Ammon's horn (tissue), 1 donor: ENCODE measurements around the gene EBLN2.
"Not testable (repeated sequence)": the region's sequence is repeated elsewhere in the genome, so short reads cannot be mapped to it uniquely, and the experiment has no call there.

Experiments used
- DNase-seq: peaks from one replicate; pipeline ENCODE4 v3.0.0-alpha.2; 2016; ENCODE audit warnings: low spot score

EBLN2 gene

DNA sequence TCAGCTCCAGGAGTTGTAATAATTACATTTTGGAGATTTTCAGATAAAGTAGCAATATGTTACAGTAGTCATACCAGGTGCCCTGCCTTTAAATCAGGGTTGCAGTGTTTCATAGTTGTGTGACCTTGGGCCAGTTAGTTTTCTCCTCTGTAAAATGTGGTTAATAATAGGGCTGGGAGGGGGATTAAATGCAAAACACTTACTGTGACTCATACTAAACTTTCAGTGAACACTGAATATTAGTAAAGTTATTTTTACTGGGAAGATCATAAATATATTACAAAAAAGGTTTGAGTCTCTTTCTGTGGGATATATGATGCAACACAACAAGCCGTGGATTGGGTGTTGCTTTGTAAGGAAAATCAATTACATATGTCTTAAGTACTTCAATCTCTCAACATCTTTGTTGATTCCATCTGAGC is 1.1 kb upstream of the EBLN2 start:
- no peak for DNase-seq

DNA sequence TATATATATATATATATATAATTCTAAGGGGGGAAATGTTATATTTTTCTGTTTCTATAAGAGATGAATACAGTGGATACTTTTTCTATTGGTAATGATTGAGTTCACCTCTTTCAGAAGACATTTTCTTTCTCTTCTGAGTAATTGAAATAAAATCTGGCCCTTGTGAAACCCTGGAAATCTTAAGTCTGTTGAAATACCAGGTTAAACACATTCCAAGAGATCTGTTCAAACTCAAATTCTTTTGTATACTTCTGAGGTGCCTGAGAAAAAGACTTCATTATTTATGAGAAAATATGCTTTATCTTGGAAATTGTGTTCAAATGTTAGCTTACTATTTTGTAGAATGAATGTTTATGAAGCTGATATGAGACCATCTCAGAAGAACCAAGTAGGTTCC is 4.8 kb downstream of the EBLN2 start:
- not testable (repeated sequence) for DNase-seq

DNA sequence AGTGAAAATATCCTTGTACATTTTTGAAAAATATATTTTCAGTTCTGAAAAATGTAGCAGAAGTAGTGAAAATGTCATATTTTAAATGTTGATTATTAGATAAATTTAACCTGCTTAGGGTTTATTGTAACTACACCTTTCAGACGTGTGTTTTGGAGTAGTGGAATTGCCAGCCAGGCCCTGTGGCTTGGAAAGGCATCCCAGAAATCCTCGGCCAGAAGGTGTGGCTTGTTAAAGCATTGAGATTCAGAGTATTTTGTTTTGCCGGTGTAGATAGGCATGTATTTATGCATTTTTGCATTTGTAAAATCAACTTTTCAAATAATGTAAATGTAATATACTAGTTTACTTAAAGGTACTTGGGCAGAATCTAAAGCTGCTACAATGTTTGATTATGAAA is 7.0 kb downstream of the EBLN2 start:
- DNase-seq: no peak

DNA sequence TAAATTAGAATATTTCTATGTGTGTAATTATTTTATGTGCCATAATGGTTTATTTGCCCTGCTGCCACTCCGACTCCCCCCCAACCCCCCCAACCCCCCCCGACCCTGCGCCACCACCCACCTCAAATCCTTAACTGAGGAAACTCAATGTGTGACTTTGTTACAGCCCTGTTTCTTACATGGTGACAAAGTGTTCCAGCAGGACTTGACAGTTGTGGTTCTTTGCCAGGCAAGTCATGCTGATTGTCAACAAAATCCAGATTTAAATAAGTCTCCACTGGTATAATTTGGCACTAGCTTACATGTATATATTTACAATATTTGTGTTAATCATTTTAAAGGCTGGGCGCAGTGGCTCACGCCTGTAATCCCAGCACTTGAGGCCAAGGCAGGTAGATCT is 7.7 kb downstream of the EBLN2 start:
- DNase-seq: no peak

DNA sequence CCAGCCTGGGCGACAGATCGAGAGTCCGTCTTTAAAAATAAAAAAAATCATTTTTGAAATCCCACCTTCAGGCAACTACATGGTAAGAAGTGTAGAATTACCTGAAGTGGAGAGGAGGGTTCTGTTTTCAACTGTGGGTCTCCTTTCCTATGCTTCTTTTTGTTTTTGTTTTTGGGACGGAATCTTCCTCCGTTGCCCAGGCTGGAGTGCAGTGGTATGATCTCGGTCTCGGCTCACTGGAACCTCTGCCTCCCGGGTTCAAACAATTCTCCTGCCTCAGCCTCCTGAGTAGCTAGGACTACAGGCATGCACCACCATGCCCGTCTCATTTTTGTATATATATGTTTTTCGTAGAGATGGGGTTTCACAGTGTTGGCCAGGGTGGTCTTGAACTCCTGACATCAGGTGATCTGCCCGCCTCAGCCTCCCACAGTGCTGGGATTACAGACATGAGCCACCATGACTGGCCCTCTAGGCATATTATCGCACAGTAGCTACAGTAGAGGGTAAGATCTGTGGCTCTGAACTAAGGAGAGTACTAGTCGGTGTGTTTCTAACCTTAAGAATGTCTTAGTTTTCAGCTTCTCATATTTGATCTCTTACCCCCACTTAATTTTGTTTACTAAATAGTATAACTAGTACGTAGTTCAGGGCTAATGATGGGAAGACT is 8.5 kb downstream of the EBLN2 start:
- DNase-seq: no peak

DNA sequence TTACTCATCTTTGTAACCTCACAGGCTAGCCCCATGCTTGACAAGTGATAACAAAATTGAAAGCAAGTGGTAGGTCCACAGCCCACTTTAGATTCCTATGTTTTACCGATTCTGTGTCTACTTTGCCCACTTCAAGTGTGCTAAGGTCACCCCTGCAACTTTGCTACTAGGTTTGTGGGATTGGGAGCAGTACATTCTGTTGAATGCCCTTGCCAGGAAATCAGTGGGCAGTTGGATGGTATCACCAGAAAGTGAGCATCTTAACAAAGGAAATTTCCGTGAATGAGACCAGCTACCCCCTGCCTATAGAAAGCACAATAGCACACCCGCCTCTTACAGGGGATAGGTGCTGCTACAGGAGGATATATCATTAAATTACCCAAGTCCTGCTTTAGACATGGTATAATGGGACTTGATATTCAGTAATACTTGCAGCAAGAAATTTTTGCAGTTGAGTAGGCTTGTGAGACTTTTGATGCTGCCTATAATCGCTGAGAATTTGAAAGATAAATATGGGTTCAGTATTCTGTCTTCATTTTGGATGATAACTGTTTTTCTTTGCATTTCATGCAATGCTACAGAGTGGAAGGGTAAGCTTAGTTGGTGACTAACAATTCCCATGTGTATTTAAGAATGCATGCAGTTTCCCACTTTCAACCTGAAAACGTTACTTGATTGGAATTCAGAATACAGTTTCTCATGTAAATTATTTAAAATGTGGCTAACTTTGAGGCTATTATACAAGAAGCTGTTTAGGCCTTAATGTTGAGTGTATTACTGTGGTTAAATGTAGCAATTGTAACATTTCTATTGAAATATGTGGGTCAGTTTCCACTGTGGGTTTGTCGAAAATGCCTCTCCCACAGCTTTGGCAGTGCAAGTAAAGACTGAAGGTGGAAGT is 9.5 kb downstream of the EBLN2 start:
- no peak for DNase-seq

DNA sequence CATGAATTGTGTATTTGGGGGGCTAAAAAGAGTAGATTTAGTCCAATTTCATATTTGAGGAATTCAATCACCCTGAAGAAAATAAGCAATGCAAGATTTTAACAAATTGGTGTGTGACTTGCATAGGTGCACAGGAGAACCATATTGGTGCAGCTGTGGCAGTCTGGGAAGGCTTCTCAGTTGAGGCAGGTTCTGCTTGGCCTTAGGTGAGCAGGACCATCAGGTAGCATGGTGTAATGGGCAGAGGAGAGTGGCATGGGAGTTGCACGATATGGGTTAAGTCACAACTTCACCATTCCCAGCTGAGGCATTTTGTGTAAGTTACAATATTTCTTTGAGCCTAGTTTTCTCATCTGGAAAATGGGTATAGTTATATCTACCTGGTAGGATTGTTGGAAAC is 10.5 kb downstream of the EBLN2 start:
- DNase-seq: no peak

DNA sequence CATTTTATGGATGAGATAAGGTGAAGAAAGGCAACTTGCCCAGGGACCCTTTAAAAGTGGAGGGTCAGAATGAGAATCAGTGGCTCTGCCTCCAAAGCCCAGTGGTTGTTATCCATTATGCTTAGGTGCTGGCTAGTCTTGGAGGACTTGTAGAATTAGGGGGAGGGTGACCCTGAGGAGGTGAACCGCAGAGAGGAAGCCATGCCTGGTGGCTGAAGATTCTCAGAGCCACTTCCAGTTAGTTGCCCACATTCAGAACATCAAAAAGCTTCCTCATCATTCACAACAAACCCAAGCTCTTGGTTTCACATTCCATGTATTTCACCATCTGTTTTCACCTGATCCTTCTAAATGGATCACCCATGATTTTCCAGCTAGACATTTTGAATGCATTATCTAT is 11.2 kb downstream of the EBLN2 start:
- no peak for DNase-seq

DNA sequence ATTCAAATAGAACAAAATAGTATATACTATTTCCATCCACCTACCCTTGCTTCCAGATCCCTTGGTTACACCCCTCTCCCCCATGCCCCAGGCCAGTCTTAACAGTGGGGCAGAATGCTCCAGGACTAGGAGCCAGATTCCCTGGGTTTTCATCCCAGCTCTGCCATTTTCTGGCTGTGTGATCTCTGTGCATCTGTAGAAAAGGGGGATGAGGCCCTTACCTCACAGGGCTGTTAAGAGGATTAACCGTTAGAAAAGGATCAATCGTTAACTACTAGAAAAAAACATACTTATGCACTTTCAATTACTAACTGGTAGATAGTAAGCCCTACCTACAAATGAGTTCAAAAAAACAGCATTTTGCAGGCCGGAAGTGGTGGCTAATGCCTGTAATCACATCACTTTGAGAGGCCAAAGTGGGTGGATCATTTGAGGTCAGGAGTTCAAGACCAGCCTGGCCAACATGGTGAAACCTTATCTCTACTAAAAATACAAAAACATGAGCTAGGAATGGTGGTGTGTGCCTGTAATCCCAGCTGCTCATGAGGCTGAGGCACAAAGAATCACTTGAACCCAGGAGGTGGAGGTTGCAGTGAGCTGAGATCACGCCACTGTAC is 11.7 kb downstream of the EBLN2 start:
- no peak for DNase-seq

DNA sequence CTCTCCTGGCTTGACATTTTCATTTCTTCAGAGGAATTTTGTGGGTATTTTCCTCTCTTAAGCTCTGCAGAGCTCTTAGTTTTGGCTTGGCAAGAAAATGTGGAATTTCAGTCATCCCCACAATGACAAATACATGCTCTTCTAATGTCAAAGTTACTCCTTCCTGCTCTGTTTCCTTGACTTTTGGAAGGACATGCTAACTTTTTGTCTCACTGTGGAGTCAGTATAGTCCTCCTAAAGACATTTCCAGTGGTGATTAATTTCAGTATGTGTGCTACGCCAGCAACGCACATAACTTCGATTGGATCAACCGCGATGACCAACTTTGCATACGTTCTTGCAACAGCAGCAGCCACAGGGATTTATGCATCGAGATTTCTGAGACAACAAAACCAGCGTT is 13.3 kb downstream of the EBLN2 start:
- no peak for DNase-seq

DNA sequence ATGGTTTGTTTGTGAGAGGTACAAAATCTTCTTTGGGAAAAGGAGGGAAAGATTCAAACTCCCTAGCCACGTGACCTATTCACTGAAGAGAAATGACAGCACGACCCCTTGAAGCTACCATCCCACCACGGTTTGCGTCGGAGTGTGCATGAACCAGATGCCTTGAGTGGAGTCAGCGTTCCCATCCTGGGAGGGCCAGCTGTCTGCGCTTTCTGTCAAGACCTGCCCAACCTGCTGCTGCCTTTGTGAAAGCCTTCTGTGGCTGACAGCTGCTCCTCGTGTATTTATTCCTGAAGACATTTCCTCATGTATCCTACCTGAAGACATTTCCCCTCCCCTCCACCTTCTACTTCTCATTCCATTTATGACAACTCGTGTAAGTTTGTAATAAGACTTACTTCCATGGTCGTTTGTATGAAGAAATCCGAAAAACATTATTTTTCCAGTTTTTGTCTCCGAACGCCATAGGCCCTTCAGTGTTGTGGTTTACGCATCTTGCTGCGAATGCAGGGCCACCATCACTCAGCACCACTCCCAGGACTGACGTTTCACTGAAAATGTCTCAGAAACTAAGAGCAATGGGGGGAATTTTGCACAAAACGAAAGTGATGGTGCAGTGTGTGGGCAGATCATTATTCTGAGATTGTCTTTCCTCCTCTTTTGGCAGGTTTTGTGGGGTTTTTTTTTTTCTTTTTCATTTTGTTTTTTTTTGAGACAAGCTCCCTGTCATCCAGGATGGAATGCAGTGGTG is 18.9 kb downstream of the EBLN2 start:
- no peak for DNase-seq

DNA sequence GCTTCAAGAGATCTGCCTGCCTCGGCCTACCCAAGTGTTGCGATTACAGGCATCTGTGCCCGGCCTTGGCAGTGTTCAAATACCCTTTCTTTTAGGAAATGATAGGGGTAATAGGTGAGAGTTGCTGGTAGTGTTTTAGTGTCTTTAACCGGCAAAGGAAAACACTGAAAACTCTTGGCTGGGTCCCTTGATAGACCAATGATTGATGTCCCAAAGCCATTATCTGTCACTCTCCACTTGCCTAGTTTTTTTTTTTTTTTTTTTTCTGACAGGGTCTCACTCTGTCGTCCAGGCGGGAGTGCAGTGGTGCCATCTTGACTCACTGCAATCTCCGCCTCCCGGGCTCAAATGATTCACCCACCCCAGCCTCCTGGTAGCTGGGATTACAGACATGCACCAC is 19.7 kb downstream of the EBLN2 start:
- DNase-seq: no peak

DNA sequence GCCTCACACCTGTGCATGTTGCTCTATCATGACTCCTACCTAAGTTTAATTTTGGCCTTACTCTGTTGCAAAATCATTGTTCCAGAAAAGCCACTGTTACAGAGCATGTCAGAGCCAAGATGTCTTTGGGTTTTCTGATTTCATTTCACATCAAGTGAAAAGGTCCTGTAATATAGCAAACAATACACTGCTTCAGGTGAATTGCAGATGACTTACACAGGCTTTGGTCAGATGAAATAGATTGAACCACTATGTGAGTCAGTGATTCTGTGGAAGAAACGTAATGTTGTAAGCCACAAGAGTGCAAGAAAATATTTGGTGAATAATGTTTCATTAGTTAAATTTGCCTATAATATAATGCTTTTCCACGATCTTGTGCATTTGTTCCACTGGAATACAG is 22.7 kb downstream of the EBLN2 start:
- no peak for DNase-seq

DNA sequence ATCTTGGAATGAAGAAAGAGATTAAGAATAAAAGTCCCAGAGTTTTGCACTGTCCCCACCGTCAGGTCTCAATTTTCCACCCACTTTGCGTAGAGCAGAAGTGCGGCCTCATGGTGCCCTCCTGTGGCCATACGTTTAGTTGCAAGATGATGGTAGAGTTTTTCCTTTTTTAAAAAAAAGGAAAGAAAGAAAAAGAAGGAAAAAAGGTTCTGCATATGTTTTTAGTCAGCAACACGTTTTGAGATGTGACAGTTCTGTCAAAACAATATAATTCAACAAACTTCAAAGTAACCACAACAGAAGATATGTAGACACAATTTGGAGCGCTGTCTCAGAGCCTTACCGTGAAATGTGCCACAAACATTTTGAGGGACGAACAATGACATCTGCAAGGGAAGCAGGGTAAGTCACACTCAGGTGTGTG is 24.6 kb downstream of the EBLN2 start:
- DNase-seq: peak; percentile 70

DNA sequence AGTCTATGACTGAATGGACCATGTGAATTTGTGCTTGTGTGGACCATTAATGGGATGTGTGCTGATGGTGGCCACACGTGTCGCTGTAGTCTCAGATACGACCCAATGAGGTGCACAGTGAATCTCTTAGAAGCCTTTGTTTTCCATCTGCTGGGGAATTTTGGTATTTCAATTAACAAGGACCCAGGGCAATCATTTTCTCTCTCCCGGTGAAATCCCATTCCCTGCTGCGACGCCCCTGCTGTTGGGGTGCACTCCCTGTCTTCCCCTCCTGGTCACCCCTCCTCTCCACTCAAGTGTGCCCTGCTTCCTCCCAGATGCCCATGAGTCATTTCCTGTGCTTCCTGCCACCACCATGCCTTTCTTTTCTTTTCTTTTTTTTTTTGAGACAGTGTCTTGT is 32.7 kb downstream of the EBLN2 start:
- no peak for DNase-seq

DNA sequence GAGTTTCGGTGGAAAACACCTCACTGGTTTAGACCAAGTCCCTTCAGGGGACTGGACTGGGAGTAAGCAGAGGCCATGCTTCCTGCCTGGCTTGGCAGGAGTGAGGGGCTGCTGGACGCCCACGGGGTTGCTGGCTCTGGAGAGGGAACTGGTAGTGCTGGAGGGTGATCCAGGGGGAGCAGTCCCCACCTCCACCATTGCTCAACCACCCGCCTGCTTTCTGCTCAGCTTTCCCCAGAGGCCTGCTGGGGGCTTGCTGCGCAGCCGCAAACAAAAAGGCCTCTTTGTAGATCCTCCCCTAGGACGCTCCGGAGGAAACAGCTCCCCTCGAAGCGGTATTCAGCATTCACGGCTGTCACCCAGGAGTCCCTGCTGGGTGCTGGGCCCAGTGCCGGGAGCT is 33.5 kb downstream of the EBLN2 start:
- no peak for DNase-seq

DNA sequence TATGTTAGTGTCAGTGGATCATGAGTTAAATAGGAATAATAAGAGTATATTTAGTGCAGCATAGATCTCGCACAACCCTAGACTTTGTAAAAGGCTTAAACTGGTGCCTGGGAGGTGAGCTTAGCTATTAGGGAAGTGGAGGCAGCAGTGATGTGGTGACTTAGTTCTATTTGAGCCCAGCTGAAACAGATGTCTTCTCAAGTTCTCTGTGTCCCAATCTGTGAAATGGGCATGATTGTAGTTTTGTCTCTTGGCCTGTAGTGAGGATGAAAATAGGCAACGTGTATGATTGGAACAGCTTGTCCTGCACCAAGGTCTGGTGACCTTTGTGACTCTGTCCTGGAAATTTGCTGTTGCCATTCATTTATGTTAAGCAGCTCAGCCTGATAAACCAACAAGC is 34.7 kb downstream of the EBLN2 start:
- no peak for DNase-seq

DNA sequence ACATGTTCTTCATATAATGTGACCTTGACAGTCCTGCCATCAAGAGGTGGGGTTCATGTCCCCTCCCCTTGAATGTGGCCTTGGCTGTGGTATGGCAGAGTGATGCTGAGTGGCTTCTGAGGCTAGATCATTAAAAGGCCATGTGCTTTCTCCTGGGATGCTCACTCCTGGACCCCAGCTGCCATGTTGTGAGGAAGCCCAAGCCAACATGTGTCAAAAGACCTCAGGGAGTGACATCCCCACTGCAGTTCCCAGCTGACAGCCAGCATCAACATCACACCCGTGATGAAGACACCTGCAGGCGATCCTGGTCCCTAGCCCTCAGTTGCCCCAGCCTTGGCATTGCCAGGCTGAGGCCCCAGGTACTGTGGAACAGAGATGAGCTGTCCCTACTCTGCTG is 36.6 kb downstream of the EBLN2 start:
- DNase-seq: no peak

DNA sequence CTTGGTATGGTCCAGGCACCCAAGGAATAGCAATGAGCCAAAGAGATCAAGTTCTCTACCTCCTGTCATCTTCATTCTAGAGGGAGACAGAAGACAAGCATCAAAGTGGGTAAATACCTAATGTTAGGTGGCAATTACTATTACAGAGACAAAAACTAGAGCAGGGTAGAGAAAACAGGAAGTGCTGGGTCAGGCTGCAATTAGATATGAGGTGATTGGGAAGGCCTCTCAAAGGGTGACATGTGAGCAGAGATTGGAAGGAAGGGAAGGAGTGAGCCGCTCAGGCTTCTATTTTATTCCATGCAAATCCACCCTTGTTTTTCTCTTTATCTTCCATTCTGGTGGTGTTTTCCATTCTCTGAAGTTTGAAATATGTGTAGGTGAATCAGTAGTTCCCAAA is 37.4 kb downstream of the EBLN2 start:
- DNase-seq: no peak

DNA sequence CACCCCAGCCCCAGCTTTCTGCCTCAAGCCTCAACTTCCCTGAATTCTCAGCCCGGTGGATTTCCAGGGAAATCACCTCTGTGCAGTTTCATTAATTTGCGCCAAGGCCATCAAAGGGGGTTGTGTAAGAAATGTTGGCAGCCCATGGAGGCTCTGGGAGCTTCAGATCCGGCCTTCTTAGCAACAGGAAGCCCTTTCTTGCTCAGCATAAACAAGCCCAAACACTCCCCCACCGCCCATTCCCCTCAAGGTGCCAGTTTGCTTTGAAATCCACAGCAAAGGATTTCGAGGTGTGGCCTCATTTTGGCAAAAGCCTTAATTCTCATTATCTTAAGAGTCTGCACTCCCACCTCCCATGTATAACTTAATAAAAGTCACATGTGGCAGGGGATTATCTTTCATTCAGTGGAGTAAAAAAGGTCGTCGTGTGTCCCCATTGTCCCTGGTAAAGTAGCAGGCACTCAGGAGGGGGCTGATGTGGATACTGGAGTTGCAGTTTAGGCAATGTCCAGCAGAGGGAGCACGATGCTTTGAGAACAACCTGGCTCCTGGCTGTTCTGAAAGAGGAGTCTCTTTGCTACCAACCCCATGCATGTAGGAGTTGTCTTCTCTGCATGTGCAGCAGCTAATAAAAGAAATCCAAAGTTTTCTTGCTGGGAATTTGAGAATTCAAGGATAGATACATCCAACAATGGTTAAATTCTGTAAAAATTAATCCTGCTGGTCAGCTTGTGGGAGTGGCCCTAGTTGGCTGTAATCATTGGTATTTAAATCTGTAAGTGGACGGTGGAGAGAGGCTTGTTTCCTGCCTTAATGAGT is 39.5 kb downstream of the EBLN2 start:
- peak; percentile 94 for DNase-seq

DNA sequence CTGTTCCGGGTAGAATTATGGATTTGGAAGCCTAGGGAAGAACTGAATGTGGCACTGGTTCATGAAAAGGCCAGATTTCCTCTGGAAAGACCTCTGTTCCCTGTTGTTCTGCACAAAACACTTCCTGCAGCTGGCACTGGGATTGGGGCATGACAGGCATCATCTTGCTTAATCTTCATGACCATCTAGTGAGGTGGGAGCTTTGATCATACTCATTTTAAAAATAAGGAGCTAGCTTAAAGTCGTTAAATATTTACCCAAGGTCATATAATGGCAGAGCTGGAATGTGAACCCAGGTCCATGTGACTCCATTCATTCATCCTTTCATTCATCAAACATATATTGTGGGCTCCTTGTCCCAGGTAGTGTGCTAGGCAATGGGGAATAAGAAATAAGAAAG is 40.4 kb downstream of the EBLN2 start:
- DNase-seq: no peak

DNA sequence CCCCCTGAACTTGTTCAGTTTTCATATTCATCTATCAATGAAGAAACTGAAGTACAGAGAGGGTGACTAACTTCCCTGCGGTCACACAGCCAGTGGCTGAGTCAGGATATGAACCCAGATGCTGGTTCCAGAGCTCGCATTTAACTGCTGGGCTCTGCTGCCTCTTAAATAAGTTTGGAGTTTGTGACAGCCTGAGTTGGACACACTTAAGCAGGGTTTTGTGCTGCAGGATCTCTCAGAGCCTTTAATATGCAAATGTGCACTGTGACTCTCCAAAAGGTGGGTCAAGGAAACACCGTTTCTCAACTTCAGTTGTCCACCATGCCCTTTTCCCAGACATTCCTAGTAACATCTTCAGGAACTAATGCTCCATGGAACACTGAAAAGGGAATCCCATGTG is 45.8 kb downstream of the EBLN2 start:
- DNase-seq: no peak
